LNCAP (cell line): ENCODE measurements around the gene NCKAP5L.

Experiments
- TF ChIP-seq, protein P1 (sequence below): fragments of 450-650 bp; IDR thresholded peaks from 2 replicates; pipeline ENCODE4 v1.5.1; 2017; ENCODE audit warnings: mild to moderate bottlenecking

The NCKAP5L gene

GRCh38 chr12:49872381-49872780, 44.2 kb upstream of the NCKAP5L start:
- TF ChIP-seq, protein P1, sequence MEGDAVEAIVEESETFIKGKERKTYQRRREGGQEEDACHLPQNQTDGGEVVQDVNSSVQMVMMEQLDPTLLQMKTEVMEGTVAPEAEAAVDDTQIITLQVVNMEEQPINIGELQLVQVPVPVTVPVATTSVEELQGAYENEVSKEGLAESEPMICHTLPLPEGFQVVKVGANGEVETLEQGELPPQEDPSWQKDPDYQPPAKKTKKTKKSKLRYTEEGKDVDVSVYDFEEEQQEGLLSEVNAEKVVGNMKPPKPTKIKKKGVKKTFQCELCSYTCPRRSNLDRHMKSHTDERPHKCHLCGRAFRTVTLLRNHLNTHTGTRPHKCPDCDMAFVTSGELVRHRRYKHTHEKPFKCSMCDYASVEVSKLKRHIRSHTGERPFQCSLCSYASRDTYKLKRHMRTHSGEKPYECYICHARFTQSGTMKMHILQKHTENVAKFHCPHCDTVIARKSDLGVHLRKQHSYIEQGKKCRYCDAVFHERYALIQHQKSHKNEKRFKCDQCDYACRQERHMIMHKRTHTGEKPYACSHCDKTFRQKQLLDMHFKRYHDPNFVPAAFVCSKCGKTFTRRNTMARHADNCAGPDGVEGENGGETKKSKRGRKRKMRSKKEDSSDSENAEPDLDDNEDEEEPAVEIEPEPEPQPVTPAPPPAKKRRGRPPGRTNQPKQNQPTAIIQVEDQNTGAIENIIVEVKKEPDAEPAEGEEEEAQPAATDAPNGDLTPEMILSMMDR, result no peak

GRCh38 chr12:49871263-49871561, 43.0 kb upstream of the NCKAP5L start:
- TF ChIP-seq, protein P1, result no peak

GRCh38 chr12:49870501-49871262, 42.5 kb upstream of the NCKAP5L start:
- TF ChIP-seq, protein P1, result no peak

GRCh38 chr12:49869816-49870500, 41.7 kb upstream of the NCKAP5L start:
- TF ChIP-seq, protein P1, result no peak

- TF ChIP-seq, protein P1, result no peak
Observed at GRCh38 chr12:49868952-49869815, 41.0 kb upstream of the NCKAP5L start.

- TF ChIP-seq, protein P1, result no peak
Observed at GRCh38 chr12:49868449-49868848, 40.2 kb upstream of the NCKAP5L start.

DNA sequence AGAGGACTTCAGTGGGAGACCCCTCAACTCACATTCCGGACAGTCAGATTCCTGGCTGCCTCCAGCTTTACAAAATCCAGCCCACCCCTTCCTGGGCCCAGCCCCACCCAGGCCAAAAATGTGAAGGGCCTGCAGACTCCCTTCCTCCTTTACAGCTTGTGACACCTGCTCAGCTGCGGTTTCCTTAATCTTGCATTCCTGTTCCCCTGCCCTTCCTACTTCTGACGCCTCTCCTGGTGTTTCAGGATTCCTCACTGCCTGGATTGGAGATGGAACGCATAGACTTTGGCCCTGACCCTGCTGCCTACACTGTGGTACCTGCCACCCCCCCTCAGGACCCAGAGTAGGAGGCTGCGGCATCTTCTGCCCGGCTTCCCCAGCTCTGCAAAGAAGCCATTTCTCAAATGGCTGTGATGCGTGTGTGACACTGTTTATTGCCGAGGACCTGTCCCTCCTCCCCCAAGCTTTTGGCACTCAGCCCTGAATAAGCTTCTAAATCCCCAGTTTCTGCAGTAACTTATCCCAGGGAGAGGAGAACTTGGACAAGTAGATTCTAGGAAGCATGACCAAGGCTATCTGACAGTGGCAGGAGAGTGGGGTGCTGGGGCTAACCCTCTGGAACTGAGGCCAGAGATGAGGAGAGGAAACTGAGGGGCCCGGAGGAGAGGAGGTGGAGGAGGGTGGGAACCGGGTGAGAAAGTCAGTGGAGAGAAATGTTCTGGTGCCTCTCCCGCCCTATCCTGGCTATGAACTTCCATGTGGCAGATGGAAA, 39.5 kb upstream of the NCKAP5L start:
- TF ChIP-seq, protein P1, result no peak
